Body of pancreas (tissue), 4 donors: Measurements from ENCODE around the gene ZNF407. TPM values are rescaled to one million over a fixed set of nuclear protein-coding genes. Genes with fewer than 3 reads are reported as not detected.

ENCODE experiments used
- ATAC-seq: fragments of 150-250 bp; one replicate; pipeline ENCODE4 v1.9.1; 2016
- DNase-seq, 4 donors: peaks; one replicate each; pipeline ENCODE4 v3.0.0-alpha.2; 2019
- H3K27ac ChIP-seq, 4 donors: fragments of 200-600 bp; sonication (generic); 1 replicate in 3 of 4; 2 replicates in 1 of 4; pipeline versions ENCODE4 v1.5.1 to v1.6.1; 2016 to 2019; ENCODE audit warnings: mild to moderate bottlenecking in 1 of 4, mixed read lengths in 1 of 4, moderate library complexity in 1 of 4
- H3K27me3 ChIP-seq, 2 donors: fragments of 200-600 bp; sonication (generic); one replicate each; pipeline ENCODE4 v1.6.0; 2016; ENCODE audit warnings: mild to moderate bottlenecking in 1 of 2
- H3K36me3 ChIP-seq, 2 donors: fragments of 200-600 bp; sonication (generic); replicated peaks in 1 of 2; 2 replicates each; pipeline ENCODE4 v1.5.1; 2016; ENCODE audit warnings: low read depth in 2 of 2; ENCODE audit not compliant: insufficient read depth in 1 of 2
- H3K4me1 ChIP-seq: fragments of 200-600 bp; sonication (generic); one replicate; pipeline ENCODE4 v1.6.0; 2016
- H3K4me3 ChIP-seq, 2 donors: fragments of 200-600 bp; sonication (generic); 1 replicate in 1 of 2; 2 replicates in 1 of 2; pipeline ENCODE4 v1.5.1; 2016 to 2019
- H3K9me3 ChIP-seq, 3 donors: fragments of 200-600 bp; sonication (generic); 1 replicate in 2 of 3; 2 replicates in 1 of 3; pipeline ENCODE4 v1.5.1; 2016
- POLR2A ChIP-seq, 3 donors: fragments of 450-650 bp; IDR thresholded peaks; one replicate each; pipeline ENCODE4 v1.6.1; 2016; ENCODE audit warnings: antibody characterized with exemption in 3 of 3, mild to moderate bottlenecking in 2 of 3
- WGBS, 2 donors: methylation state at CpG; one replicate each; pipeline ENCODE4 v1.1.5; 2017; 5-methylcytosine and 5-hydroxymethylcytosine counted together
- intact Hi-C: fragments of 100-400 bp; cut with DNase I; formaldehyde crosslinking; loops from one replicate; pipeline ENCODE4 v1.15.1; 2023
- total RNA-seq, 2 donors: library from RNA; depleted of rRNA; stranded (reverse); fragments of >200 nt; gene quantifications; one replicate each; pipeline ENCODE4 v1.1.0, GENCODE V29; 2016
- TF ChIP-seq, protein P1 (sequence below), 7 experiments: fragments of 450-650 bp in 4 of 7; fragments of 200-600 bp in 3 of 7; sonication (generic) in 3 of 7; IDR thresholded peaks; one replicate each; pipeline ENCODE4 v1.5.1; 2016 to 2019; ENCODE audit warnings: antibody characterized with exemption in 7 of 7

Gene ZNF407
- total RNA-seq, 2 donors from 2014 or later: 14.3 to 19.1 TPM

DNA sequence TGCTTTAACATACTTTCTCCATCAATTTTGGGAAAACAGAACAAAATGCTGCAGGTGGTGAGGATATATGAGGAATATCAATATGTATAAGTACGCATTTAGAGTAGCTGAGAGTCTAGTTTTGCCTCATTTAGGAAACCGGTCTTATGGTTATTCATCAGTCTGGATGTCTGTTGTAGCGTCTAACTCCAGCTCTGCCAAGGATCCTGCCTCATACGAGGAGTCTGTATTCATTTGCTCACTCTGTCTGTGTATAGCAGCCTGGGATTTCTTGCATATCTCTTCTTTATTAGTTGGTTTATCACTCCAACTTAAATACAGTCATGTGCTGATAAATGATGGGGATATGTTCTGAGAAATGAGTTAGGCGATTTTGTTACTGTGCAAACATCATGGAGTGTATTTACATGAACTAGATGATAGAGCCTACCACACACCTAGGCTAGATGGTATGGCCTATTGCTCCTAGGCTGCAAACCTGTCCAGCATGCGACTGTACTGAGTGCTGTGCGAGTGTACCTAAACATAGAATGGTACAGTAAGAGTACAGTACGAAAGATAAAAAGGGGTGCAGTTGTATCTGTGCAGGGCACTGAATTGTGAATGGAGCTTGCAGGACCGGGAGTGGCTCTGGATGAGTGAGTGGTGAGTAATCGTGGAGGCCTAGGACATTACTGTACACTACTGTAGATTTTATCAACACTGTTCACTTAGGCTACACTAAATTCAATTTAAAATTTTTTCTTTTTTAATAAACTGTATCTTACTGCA lies 148.1 kb downstream of the ZNF407 start:
- no peak for TF ChIP-seq POLR2A (IDR thresholded peaks at IDR 0.05)
- TF ChIP-seq, protein P1, sequence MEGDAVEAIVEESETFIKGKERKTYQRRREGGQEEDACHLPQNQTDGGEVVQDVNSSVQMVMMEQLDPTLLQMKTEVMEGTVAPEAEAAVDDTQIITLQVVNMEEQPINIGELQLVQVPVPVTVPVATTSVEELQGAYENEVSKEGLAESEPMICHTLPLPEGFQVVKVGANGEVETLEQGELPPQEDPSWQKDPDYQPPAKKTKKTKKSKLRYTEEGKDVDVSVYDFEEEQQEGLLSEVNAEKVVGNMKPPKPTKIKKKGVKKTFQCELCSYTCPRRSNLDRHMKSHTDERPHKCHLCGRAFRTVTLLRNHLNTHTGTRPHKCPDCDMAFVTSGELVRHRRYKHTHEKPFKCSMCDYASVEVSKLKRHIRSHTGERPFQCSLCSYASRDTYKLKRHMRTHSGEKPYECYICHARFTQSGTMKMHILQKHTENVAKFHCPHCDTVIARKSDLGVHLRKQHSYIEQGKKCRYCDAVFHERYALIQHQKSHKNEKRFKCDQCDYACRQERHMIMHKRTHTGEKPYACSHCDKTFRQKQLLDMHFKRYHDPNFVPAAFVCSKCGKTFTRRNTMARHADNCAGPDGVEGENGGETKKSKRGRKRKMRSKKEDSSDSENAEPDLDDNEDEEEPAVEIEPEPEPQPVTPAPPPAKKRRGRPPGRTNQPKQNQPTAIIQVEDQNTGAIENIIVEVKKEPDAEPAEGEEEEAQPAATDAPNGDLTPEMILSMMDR (IDR thresholded peaks at IDR 0.05): no peak
- no peak overlapping the region for H3K4me3 ChIP-seq
- intact Hi-C loops: no loop called here
- no peak overlapping the region for H3K27ac ChIP-seq
- no peaks in the 10 kb centered on the region for H3K4me1 ChIP-seq
- no peak for ATAC-seq
- no peaks in the 10 kb centered on the region for H3K9me3 ChIP-seq
- DNase-seq: no peak
- no peaks in the 10 kb centered on the region for H3K36me3 ChIP-seq
- H3K27me3 ChIP-seq: no peaks in the 10 kb centered on the region
- WGBS, 2 donors: 78 to 92% methylated on average over 10 of the region's 10 CpGs

DNA sequence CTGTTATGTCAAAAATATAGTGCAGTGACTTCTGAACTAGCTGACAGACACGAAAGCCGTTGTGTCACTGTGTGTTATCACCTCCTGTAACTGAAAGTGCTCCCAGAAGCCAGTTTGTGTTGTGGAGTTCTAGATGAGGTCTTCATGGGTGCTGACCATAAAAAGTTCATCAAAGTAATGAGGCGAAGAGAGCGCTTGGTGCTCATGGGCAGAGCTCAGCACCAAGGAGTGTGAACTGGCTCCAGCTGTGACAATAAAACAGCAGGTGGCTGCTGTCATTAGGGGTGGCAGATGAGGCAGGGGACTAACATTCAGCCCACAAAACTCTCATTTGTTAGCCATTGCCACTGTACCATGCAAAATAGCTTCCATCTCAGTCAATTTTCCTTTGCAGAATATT lies 151.1 kb downstream of the ZNF407 start:
- Histone ChIP-seq H3K4me3 (no peak overlapping the region), H3K27me3 (no peaks in the 10 kb centered on the region), H3K9me3 (no peaks in the 10 kb centered on the region), H3K36me3 (no peaks in the 10 kb centered on the region), H3K27ac (no peak overlapping the region), H3K4me1 (no peaks in the 10 kb centered on the region)
- TF ChIP-seq POLR2A (IDR thresholded peaks at IDR 0.05): no peak
- TF ChIP-seq, protein P1 (IDR thresholded peaks at IDR 0.05): no peak
- 90 to 95% methylated on average over 4 of the region's 4 CpGs for WGBS, 2 donors
- DNase-seq (peak in 2 of 4 donors; percentile 14 to 18), ATAC-seq (peak; percentile 15)
- intact Hi-C loops: no loop called here

- H3K4me1 ChIP-seq: no peaks in the 10 kb centered on the region
These were observed 161.3 kb downstream of the ZNF407 start for GRCh38 chr18:74758995-74759394.

DNA sequence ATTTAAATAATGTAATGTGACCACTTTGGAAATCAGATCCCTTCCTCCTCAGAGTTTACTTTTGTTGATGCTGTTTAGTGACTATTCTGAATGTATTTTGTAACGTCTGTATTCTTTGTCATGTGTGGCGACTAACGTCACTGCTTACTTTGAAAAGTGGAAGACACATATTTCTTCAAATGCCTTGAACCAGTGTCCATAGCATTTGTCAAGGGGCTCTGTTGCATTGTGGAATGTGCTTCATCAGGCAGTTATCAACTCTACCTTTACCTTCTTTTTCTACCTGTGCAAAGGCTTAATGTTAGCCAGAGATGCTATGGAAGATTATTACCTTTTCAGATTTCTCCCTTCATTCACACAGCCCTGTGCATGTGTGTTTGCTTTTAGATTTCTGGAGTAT lies 162.4 kb downstream of the ZNF407 start:
- Histone ChIP-seq H3K4me3 (no peak overlapping the region), H3K36me3 (no peaks in the 10 kb centered on the region), H3K27me3 (no peaks in the 10 kb centered on the region), H3K27ac (no peak overlapping the region), H3K4me1 (no peaks in the 10 kb centered on the region), H3K9me3 (no peaks in the 10 kb centered on the region)
- intact Hi-C loops: no loop called here
- TF ChIP-seq, protein P1 (IDR thresholded peaks at IDR 0.05): no peak
- no peak for TF ChIP-seq POLR2A (IDR thresholded peaks at IDR 0.05)
- ATAC-seq (no peak), DNase-seq (no peak)
- 94 to 95% methylated on average over 3 of the region's 3 CpGs for WGBS, 2 donors

More at GRCh38 chr18:74758995-74759394, 161.3 kb downstream of the ZNF407 start:
- Histone ChIP-seq H3K36me3 (no peaks in the 10 kb centered on the region), H3K4me3 (no peak overlapping the region), H3K27ac (no peak overlapping the region), H3K9me3 (no peaks in the 10 kb centered on the region), H3K27me3 (no peaks in the 10 kb centered on the region)
- TF ChIP-seq, protein P1 (IDR thresholded peaks at IDR 0.05): no peak
- no peak for TF ChIP-seq POLR2A (IDR thresholded peaks at IDR 0.05)
- DNase-seq (no peak), ATAC-seq (no peak)
- 97% methylated on average over 1 of the region's 1 CpG for WGBS, 2 donors
- intact Hi-C loops: no loop called here

DNA sequence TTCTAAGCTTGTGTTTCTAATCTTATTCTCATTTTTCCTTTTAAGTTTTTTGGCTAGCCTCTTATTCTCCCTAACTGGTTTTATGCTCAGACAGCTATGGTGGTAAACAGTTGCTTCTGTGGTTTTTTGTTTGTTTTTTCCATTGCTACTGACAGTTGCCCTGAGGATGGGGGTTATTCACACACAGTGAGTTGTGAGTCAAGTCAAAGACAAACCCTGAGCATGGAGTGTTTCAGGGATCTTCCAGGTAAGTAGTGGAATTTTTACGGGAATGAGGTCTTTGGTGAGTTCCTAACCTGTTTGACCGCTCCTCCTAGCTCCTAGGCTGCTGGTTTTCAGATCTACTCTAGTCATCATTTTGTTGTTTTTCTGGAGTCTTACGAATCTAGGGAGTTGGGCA lies 162.8 kb downstream of the ZNF407 start:
- H3K9me3 ChIP-seq: no peaks in the 10 kb centered on the region
- no peaks in the 10 kb centered on the region for H3K36me3 ChIP-seq
- no peaks in the 10 kb centered on the region for H3K4me1 ChIP-seq
- TF ChIP-seq POLR2A (IDR thresholded peaks at IDR 0.05): no peak
- TF ChIP-seq, protein P1 (IDR thresholded peaks at IDR 0.05): no peak
- intact Hi-C loops: no loop called here
- 92 to 96% methylated on average over 3 of the region's 3 CpGs for WGBS, 2 donors
- ATAC-seq (no peak), DNase-seq (no peak)
- no peak overlapping the region for H3K4me3 ChIP-seq
- no peak overlapping the region for H3K27ac ChIP-seq
- no peaks in the 10 kb centered on the region for H3K27me3 ChIP-seq
